ENCODE data around the gene FAM163A. TPM values are rescaled to one million over a fixed set of nuclear protein-coding genes. Genes with fewer than 3 reads are reported as not detected.

FAM163A gene
- total RNA-seq, 4 donors from 2014 or later: 0.44 TPM; not detected in 3

- no peak for DNase-seq (ENCODE audit: low spot score in 2 of 2)
- no peak overlapping the region for H3K27ac ChIP-seq
- H3K36me3 ChIP-seq: no peaks in the 10 kb centered on the region
- WGBS, 2 donors: 78 to 81% methylated on average over 10 of the region's 10 CpGs
- H3K4me3 ChIP-seq: no peak overlapping the region
- no peaks in the 10 kb centered on the region for H3K9me3 ChIP-seq
- TF ChIP-seq EP300 (IDR thresholded peaks at IDR 0.05) (no peak), CTCF (IDR thresholded peaks at IDR 0.05) (no peak), POLR2A (IDR thresholded peaks at IDR 0.05) (no peak)
- H3K4me1 ChIP-seq: no peaks in the 10 kb centered on the region
- H3K27me3 ChIP-seq: no peaks in the 10 kb centered on the region
Observed at GRCh38 chr1:179798213-179798863, 55.2 kb downstream of the FAM163A start.

- H3K27me3 ChIP-seq: no peaks in the 10 kb centered on the region
- H3K9me3 ChIP-seq: no peaks in the 10 kb centered on the region
- TF ChIP-seq EP300 (IDR thresholded peaks at IDR 0.05): no peak
- no peak for TF ChIP-seq CTCF (IDR thresholded peaks at IDR 0.05)
- no peak for TF ChIP-seq POLR2A (IDR thresholded peaks at IDR 0.05)
- 87 to 91% methylated on average over 6 of the region's 6 CpGs for WGBS, 2 donors
- no peaks in the 10 kb centered on the region for H3K36me3 ChIP-seq
- H3K4me3 ChIP-seq: no peak overlapping the region
- DNase-seq (ENCODE audit: low spot score in 2 of 2): no peak
- H3K4me1 ChIP-seq: no peaks in the 10 kb centered on the region
- no peak overlapping the region for H3K27ac ChIP-seq
Observed at GRCh38 chr1:179798864-179799516, 55.9 kb downstream of the FAM163A start.

- Histone ChIP-seq H3K4me1 (no peaks in the 10 kb centered on the region), H3K27me3 (no peaks in the 10 kb centered on the region), H3K36me3 (no peaks in the 10 kb centered on the region), H3K4me3 (no peak overlapping the region), H3K27ac (no peak overlapping the region), H3K9me3 (no peaks in the 10 kb centered on the region)
- 85 to 92% methylated on average over 4 of the region's 4 CpGs for WGBS, 2 donors
- no peak for DNase-seq (ENCODE audit: low spot score in 2 of 2)
- TF ChIP-seq POLR2A (IDR thresholded peaks at IDR 0.05) (no peak), CTCF (IDR thresholded peaks at IDR 0.05) (no peak), EP300 (IDR thresholded peaks at IDR 0.05) (no peak)
Observed at GRCh38 chr1:179800481-179800880, 57.4 kb downstream of the FAM163A start.

- H3K36me3 ChIP-seq: no peaks in the 10 kb centered on the region
- DNase-seq (ENCODE audit: low spot score in 2 of 2): no peak
- H3K4me1 ChIP-seq: no peaks in the 10 kb centered on the region
Observed at GRCh38 chr1:179803104-179803503, 60.0 kb downstream of the FAM163A start.

More at GRCh38 chr1:179803104-179803503, 60.0 kb downstream of the FAM163A start:
- Histone ChIP-seq H3K27ac (no peak overlapping the region), H3K4me3 (no peak overlapping the region), H3K27me3 (no peaks in the 10 kb centered on the region), H3K9me3 (no peaks in the 10 kb centered on the region)
- TF ChIP-seq CTCF (IDR thresholded peaks at IDR 0.05) (no peak), POLR2A (IDR thresholded peaks at IDR 0.05) (no peak), EP300 (IDR thresholded peaks at IDR 0.05) (no peak)
- 45 to 52% methylated on average over 6 of the region's 6 CpGs for WGBS, 2 donors

Data from tibial nerve (tissue), 4 donors.